Esophagus muscularis mucosa (tissue), 4 donors: ENCODE results near the gene BCL11B. TPM values are rescaled to one million over a fixed set of nuclear protein-coding genes. Genes with fewer than 3 reads are reported as not detected.

Experiments used
- DNase-seq: peaks from one replicate; pipeline ENCODE4 v3.0.0-alpha.2; 2017; ENCODE audit errors: extremely low spot score
- H3K27ac ChIP-seq, 4 donors: fragments of 200-600 bp; sonication (generic); replicated peaks in 1 of 4; 1 replicate in 3 of 4; 2 replicates in 1 of 4; pipeline ENCODE4 v1.5.1; 2016 to 2019; ENCODE audit warnings: mild to moderate bottlenecking in 1 of 4
- H3K27me3 ChIP-seq, 4 donors: fragments of 200-600 bp; sonication (generic); one replicate each; pipeline versions ENCODE4 v1.5.1 to v1.6.0; 2016 to 2019
- H3K36me3 ChIP-seq, 4 donors: fragments of 200-600 bp; sonication (generic); one replicate each; pipeline ENCODE4 v1.5.1; 2016 to 2019
- H3K4me1 ChIP-seq, 4 donors: fragments of 200-600 bp; sonication (generic); one replicate each; pipeline ENCODE4 v1.5.1; 2016 to 2019
- H3K4me3 ChIP-seq, 4 donors: fragments of 200-600 bp; sonication (generic); 1 replicate in 2 of 4; 2 replicates in 2 of 4; pipeline ENCODE4 v1.5.1; 2016 to 2019; ENCODE audit warnings: mild to moderate bottlenecking in 4 of 4, moderate library complexity in 1 of 4
- H3K9me3 ChIP-seq, 4 donors: fragments of 200-600 bp; sonication (generic); 1 replicate in 3 of 4; 2 replicates in 1 of 4; pipeline ENCODE4 v1.5.1; 2016 to 2019
- CTCF ChIP-seq, 3 experiments: fragments of 200-600 bp in 2 of 3; fragments of 450-650 bp in 1 of 3; sonication (generic) in 2 of 3; IDR thresholded peaks; one replicate each; pipeline ENCODE4 v1.5.1; 2017 to 2019; ENCODE audit warnings: antibody characterized with exemption in 3 of 3, mild to moderate bottlenecking in 2 of 3, moderate library complexity in 1 of 3
- EP300 ChIP-seq: sonication (generic); formaldehyde crosslinking; IDR thresholded peaks from one replicate; pipeline ENCODE4 v1.6.1; 2017; ENCODE audit warnings: antibody characterized with exemption
- POLR2A ChIP-seq: fragments of 450-650 bp; IDR thresholded peaks from one replicate; pipeline ENCODE4 v1.6.1; 2017; ENCODE audit warnings: antibody characterized with exemption, moderate library complexity, mild to moderate bottlenecking, low read depth
- POLR2AphosphoS5 ChIP-seq, 2 donors: sonication (generic); formaldehyde crosslinking; IDR thresholded peaks; one replicate each; pipeline ENCODE4 v1.6.1; 2017; ENCODE audit warnings: antibody characterized with exemption in 2 of 2
- WGBS: methylation state at CpG from one replicate; pipeline ENCODE4 v1.1.5; 2018; 5-methylcytosine and 5-hydroxymethylcytosine counted together
- intact Hi-C: fragments of 100-400 bp; cut with DNase I; formaldehyde crosslinking; loops from one replicate; pipeline ENCODE4 v1.15.1; 2023
- total RNA-seq, 4 donors: library from RNA; depleted of rRNA; stranded (reverse); fragments of >200 nt; gene quantifications; one replicate each; pipeline versions ENCODE4 v1.1.0 to v1.2.1, GENCODE V29; 2016

The BCL11B gene
- total RNA-seq, 4 donors from 2014 or later = 0.34 to 0.65 (median 0.46) TPM

DNA sequence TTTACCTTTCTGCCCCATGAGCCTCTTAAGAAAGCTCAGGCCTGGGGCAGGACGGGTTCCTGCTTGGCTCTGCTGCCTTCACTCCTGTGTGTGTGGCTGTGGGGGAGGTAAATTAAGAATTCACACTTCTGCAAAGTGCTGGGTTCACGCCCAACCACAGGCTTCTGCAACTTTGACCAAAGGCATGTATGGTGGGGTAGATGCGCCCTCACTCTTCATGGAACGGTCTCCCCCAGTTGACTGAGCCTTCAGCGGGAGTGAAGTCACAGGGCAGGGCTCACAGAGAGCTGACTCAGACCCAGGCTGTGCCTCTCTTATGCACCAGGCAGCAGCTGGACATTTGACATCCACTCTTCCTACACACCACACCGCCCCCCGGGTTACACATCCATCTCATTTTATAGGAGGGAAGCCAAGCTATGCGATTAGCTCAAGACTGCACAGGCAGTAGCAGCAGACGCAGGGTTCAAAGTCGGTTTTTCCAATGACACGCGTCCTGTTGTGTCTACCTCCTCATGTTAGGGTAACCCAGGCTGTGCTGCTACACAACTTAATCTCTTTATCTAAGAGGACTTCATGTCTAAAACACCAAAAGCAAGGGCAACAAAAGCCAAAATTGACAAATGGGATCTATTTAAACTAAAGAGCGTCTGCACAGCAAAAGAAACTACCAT, 15.4 kb upstream of the BCL11B start:
- Histone ChIP-seq H3K9me3 (no peaks in the 10 kb centered on the region), H3K36me3 (no peaks in the 10 kb centered on the region), H3K27me3 (peaks cover 0 to 50% (median 0%) of the 10 kb centered on the region in 4 donors), H3K27ac (no peak overlapping the region), H3K4me3 (no peak overlapping the region), H3K4me1 (no peaks in the 10 kb centered on the region)
- no peak for DNase-seq
- intact Hi-C loops = no loop called here
- WGBS = 68% methylated on average over 12 of the region's 13 CpGs
- TF ChIP-seq POLR2AphosphoS5 (IDR thresholded peaks at IDR 0.05) (no peak), EP300 (no peak), CTCF (IDR thresholded peaks at IDR 0.05) (no peak), POLR2A (no peak)

GRCh38 chr14:99286761-99287160, 14.8 kb upstream of the BCL11B start:
- Histone ChIP-seq H3K4me1 (no peaks in the 10 kb centered on the region), H3K9me3 (no peaks in the 10 kb centered on the region), H3K27ac (no peak overlapping the region), H3K4me3 (no peak overlapping the region), H3K36me3 (no peaks in the 10 kb centered on the region), H3K27me3 (peaks cover 0 to 54% (median 0%) of the 10 kb centered on the region in 4 donors)
- intact Hi-C loops = no loop called here
- 72% methylated on average over 2 of the region's 2 CpGs for WGBS
- TF ChIP-seq CTCF (IDR thresholded peaks at IDR 0.05) (no peak), EP300 (no peak), POLR2A (no peak), POLR2AphosphoS5 (IDR thresholded peaks at IDR 0.05) (no peak)
- no peak for DNase-seq

GRCh38 chr14:99284254-99285004, 12.4 kb upstream of the BCL11B start:
- Histone ChIP-seq H3K4me1 (no peaks in the 10 kb centered on the region), H3K36me3 (no peaks in the 10 kb centered on the region), H3K27ac (no peak overlapping the region), H3K4me3 (no peak overlapping the region), H3K27me3 (peaks cover 0 to 75% (median 3%) of the 10 kb centered on the region in 4 donors), H3K9me3 (no peaks in the 10 kb centered on the region)
- no peak for TF ChIP-seq CTCF (IDR thresholded peaks at IDR 0.05)
- TF ChIP-seq POLR2A = no peak
- no peak for TF ChIP-seq POLR2AphosphoS5 (IDR thresholded peaks at IDR 0.05)
- no peak for TF ChIP-seq EP300
- intact Hi-C loops = no loop called here
- DNase-seq = no peak
- WGBS = 69% methylated on average over 14 of the region's 18 CpGs

DNA sequence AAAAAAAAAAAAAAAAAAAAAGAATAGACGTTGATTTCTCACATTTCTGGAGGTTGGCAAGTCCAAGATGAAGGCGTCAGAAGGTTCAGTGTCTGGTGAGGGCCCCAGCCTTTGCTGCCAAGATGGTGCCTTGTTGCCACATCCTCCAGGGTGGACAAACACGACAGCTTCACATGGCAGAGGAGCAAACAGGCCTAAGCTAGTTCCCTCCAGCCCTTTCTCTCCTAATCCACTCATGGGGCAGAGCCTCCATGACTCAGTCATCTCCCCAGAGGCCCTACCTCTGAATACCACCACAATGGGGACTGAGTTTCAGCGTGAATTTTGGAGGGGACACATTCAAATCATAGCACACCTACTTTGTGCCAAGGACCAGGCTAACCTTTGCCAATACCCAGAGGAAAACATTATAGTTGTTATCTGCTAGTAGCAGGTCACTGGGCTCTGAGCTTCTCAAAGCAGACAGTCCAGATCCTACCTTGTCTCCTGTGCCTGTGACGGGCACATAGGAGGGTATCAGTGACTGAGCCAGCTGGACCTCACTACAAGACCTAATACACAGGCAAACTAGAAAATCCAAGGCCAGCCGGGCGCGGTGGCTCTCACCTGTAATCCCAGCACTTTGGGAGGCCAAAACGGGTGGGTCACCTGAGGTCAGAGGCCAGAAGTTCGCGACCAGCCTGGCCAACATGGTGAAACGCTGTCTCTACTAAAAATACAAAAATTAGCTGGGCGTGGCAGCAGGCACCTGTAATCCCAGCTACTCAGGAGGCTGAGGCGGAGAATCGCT, 10.5 kb upstream of the BCL11B start:
- Histone ChIP-seq H3K27me3 (peaks cover 0 to 87% (median 8%) of the 10 kb centered on the region in 4 donors), H3K27ac (no peak overlapping the region), H3K4me1 (no peaks in the 10 kb centered on the region), H3K4me3 (no peak overlapping the region), H3K36me3 (no peaks in the 10 kb centered on the region), H3K9me3 (no peaks in the 10 kb centered on the region)
- peak; percentile 90 for DNase-seq
- WGBS = 82% methylated on average over 15 of the region's 15 CpGs
- TF ChIP-seq POLR2A (no peak), CTCF (IDR thresholded peaks at IDR 0.05) (no peak), EP300 (no peak), POLR2AphosphoS5 (IDR thresholded peaks at IDR 0.05) (no peak)
- intact Hi-C loops = no loop called here
